SH-SY5Y (cell line): ENCODE results near the gene CACNA2D2.

Source experiments
- GATA2 ChIP-seq: IDR thresholded peaks from 2 replicates; pipeline ENCODE4 v1.6.1; 2011; ENCODE audit warnings: mild to moderate bottlenecking, low read depth, low read length
- GATA3 ChIP-seq: IDR thresholded peaks from 2 replicates; pipeline ENCODE4 v1.6.1; 2011; ENCODE audit warnings: low read depth, mild to moderate bottlenecking, low read length, moderate library complexity

DNA sequence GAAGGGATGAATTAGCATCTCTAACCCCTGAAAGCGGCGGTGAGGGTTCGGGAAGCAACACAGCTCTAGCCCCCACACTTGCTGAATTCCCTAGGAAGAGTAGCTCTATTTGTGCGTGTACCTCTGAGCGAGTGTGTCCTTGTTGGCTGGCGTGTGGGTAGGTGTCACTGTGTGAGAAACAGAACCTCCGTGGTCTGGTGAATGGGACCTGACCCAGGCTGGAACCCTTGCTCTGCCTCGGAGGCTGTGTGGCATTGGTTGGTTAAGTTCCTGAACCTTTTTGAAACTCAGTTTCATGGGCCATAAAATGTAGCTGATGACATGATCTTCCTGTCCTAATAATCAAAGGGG is 143.7 kb downstream of the CACNA2D2 start:
- no peak for TF ChIP-seq GATA3
- no peak for TF ChIP-seq GATA2
